Measurements from ENCODE around the gene ZNF319. TPM values are rescaled to one million over a fixed set of nuclear protein-coding genes. Genes with fewer than 3 reads are reported as not detected.

The ZNF319 gene
- total and polyA plus RNA-seq, 2 of the 13 experiments (the other 11 are each of a cell fraction or from before 2014, with no cell fraction given): 2.4 to 3.6 TPM

GRCh38 chr16:58000706-58001676, 519 bp upstream of the ZNF319 start, which contains the start of gene USB1 (continued):
- TF ChIP-seq, protein P1, sequence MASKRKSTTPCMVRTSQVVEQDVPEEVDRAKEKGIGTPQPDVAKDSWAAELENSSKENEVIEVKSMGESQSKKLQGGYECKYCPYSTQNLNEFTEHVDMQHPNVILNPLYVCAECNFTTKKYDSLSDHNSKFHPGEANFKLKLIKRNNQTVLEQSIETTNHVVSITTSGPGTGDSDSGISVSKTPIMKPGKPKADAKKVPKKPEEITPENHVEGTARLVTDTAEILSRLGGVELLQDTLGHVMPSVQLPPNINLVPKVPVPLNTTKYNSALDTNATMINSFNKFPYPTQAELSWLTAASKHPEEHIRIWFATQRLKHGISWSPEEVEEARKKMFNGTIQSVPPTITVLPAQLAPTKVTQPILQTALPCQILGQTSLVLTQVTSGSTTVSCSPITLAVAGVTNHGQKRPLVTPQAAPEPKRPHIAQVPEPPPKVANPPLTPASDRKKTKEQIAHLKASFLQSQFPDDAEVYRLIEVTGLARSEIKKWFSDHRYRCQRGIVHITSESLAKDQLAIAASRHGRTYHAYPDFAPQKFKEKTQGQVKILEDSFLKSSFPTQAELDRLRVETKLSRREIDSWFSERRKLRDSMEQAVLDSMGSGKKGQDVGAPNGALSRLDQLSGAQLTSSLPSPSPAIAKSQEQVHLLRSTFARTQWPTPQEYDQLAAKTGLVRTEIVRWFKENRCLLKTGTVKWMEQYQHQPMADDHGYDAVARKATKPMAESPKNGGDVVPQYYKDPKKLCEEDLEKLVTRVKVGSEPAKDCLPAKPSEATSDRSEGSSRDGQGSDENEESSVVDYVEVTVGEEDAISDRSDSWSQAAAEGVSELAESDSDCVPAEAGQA (IDR thresholded peaks at IDR 0.05; ENCODE audit: low read depth): no peak; the same call in 1 of the 2 replicates
- TF ChIP-seq, protein P1 (CRISPR knock-in tag; IDR thresholded peaks at IDR 0.05; ENCODE audit: borderline replicate concordance): 0 out of 2 replicates have a peak, but pooled peaks have one; percentile 89
- TF ChIP-seq, protein P2, sequence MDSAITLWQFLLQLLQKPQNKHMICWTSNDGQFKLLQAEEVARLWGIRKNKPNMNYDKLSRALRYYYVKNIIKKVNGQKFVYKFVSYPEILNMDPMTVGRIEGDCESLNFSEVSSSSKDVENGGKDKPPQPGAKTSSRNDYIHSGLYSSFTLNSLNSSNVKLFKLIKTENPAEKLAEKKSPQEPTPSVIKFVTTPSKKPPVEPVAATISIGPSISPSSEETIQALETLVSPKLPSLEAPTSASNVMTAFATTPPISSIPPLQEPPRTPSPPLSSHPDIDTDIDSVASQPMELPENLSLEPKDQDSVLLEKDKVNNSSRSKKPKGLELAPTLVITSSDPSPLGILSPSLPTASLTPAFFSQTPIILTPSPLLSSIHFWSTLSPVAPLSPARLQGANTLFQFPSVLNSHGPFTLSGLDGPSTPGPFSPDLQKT (CRISPR knock-in tag; IDR thresholded peaks at IDR 0.05; ENCODE audit: borderline replicate concordance): no peak
- peak; percentile 72 for TF ChIP-seq PHF20 (CRISPR knock-in tag; IDR thresholded peaks at IDR 0.05)
- no peak for TF ChIP-seq IRF1 (CRISPR knock-in tag; IDR thresholded peaks at IDR 0.05; ENCODE audit: low read depth)
- no peak for TF ChIP-seq ZNF30 (CRISPR knock-in tag; IDR thresholded peaks at IDR 0.05)
- TF ChIP-seq NFE2L1 (CRISPR knock-in tag; IDR thresholded peaks at IDR 0.05; ENCODE audit: borderline replicate concordance): no peak; the same call in 1 of the 2 replicates
- TF ChIP-seq ZNF468 (CRISPR knock-in tag; IDR thresholded peaks at IDR 0.05): no peak
- TF ChIP-seq KDM3A (CRISPR knock-in tag; IDR thresholded peaks at IDR 0.05; ENCODE audit: low read depth): no peak
- no peak for TF ChIP-seq DMTF1 (CRISPR knock-in tag; IDR thresholded peaks at IDR 0.05)
- no peak; the same call in 1 of the 2 replicates for TF ChIP-seq ZNF878 (CRISPR knock-in tag; IDR thresholded peaks at IDR 0.05)
- no peak for TF ChIP-seq ZNF674 (CRISPR knock-in tag; IDR thresholded peaks at IDR 0.05; ENCODE audit: low read depth)
- TF ChIP-seq KLF12 (CRISPR knock-in tag; IDR thresholded peaks at IDR 0.05; ENCODE audit: borderline replicate concordance): peak; percentile 65; the same call in 1 of the 2 replicates
- TF ChIP-seq FOXC1 (CRISPR knock-in tag; IDR thresholded peaks at IDR 0.05; ENCODE audit: borderline replicate concordance): no peak; the same call in 1 of the 2 replicates
- TF ChIP-seq ZMYM2 (CRISPR knock-in tag; IDR thresholded peaks at IDR 0.05): peak; percentile 70; the same call in 1 of the 2 replicates
